Measurements from ENCODE around the gene LRRC49. TPM values are rescaled to one million over a fixed set of nuclear protein-coding genes. Genes with fewer than 3 reads are reported as not detected.
"Not testable (repeated sequence)": the region's sequence is repeated elsewhere in the genome, so short reads cannot be mapped to it uniquely, and the experiment has no call there.

Gene LRRC49
- total RNA-seq, 1 donor from 2014 or later, result not detected

GRCh38 chr15:70917955-70918354, 25.3 kb downstream of the LRRC49 start:
- Mint-ChIP-seq H3K27ac (no peak overlapping the region), H3K27me3 (ENCODE audit: insufficient read depth) (peaks cover 26% of the 10 kb centered on the region), H3K4me3 (no peak overlapping the region), H3K36me3 (ENCODE audit: low read depth) (no peaks in the 10 kb centered on the region), H3K9me3 (no peaks in the 10 kb centered on the region), H3K4me1 (ENCODE audit: low read depth) (no peaks in the 10 kb centered on the region)
- no peak for DNase-seq (ENCODE audit: low spot score)
- intact Hi-C loops (cut with micrococcal nuclease), result no loop called here

GRCh38 chr15:70920981-70921696, 28.5 kb downstream of the LRRC49 start:
- Mint-ChIP-seq H3K27me3 (ENCODE audit: insufficient read depth) (peaks cover 22% of the 10 kb centered on the region), H3K4me1 (ENCODE audit: low read depth) (no peaks in the 10 kb centered on the region), H3K36me3 (ENCODE audit: low read depth) (no peaks in the 10 kb centered on the region), H3K9me3 (no peaks in the 10 kb centered on the region), H3K27ac (no peak overlapping the region), H3K4me3 (no peak overlapping the region)
- intact Hi-C loops (cut with micrococcal nuclease), result no loop called here
- DNase-seq (ENCODE audit: low spot score), result no peak

- no peak overlapping the region for H3K27ac Mint-ChIP-seq
- intact Hi-C loops (cut with micrococcal nuclease), result no loop called here
- DNase-seq (ENCODE audit: low spot score), result no peak
Measured at GRCh38 chr15:70922119-70922518, 29.5 kb downstream of the LRRC49 start.

GRCh38 chr15:70923311-70924080, 30.9 kb downstream of the LRRC49 start:
- Mint-ChIP-seq H3K27ac (no peak overlapping the region), H3K36me3 (ENCODE audit: low read depth) (no peaks in the 10 kb centered on the region), H3K9me3 (no peaks in the 10 kb centered on the region), H3K4me3 (no peak overlapping the region), H3K4me1 (ENCODE audit: low read depth) (no peaks in the 10 kb centered on the region), H3K27me3 (ENCODE audit: insufficient read depth) (peaks cover 29% of the 10 kb centered on the region)
- DNase-seq (ENCODE audit: low spot score), result no peak
- intact Hi-C loops (cut with micrococcal nuclease), result no loop called here

More at GRCh38 chr15:70922119-70922518, 29.5 kb downstream of the LRRC49 start:
- Mint-ChIP-seq H3K9me3 (no peaks in the 10 kb centered on the region), H3K27me3 (ENCODE audit: insufficient read depth) (peaks cover 22% of the 10 kb centered on the region), H3K36me3 (ENCODE audit: low read depth) (no peaks in the 10 kb centered on the region), H3K4me1 (ENCODE audit: low read depth) (no peaks in the 10 kb centered on the region), H3K4me3 (no peak overlapping the region)

GRCh38 chr15:70926914-70927313, 34.3 kb downstream of the LRRC49 start:
- H3K9me3 Mint-ChIP-seq; DNase-seq (ENCODE audit: low spot score); H3K27ac Mint-ChIP-seq; intact Hi-C loops (cut with micrococcal nuclease); H3K4me3 Mint-ChIP-seq; H3K4me1 Mint-ChIP-seq (ENCODE audit: low read depth); H3K36me3 Mint-ChIP-seq (ENCODE audit: low read depth): not testable (repeated sequence)
- peaks cover 26% of the 10 kb centered on the region for H3K27me3 Mint-ChIP-seq (ENCODE audit: insufficient read depth)

- intact Hi-C loops (cut with micrococcal nuclease), result no loop called here
- H3K4me1 Mint-ChIP-seq (ENCODE audit: low read depth), result no peaks in the 10 kb centered on the region
Measured at GRCh38 chr15:70931821-70932220, 39.2 kb downstream of the LRRC49 start.

GRCh38 chr15:70932397-70932796, 39.8 kb downstream of the LRRC49 start:
- intact Hi-C loops (cut with micrococcal nuclease), result no loop called here

More at GRCh38 chr15:70931821-70932220, 39.2 kb downstream of the LRRC49 start:
- DNase-seq (ENCODE audit: low spot score), result no peak
- H3K9me3 Mint-ChIP-seq, result no peaks in the 10 kb centered on the region
- H3K4me3 Mint-ChIP-seq, result no peak overlapping the region
- no peak overlapping the region for H3K27ac Mint-ChIP-seq
- no peaks in the 10 kb centered on the region for H3K36me3 Mint-ChIP-seq (ENCODE audit: low read depth)
- H3K27me3 Mint-ChIP-seq (ENCODE audit: insufficient read depth), result peaks cover 19% of the 10 kb centered on the region

GRCh38 chr15:70933411-70933810, 40.8 kb downstream of the LRRC49 start:
- Mint-ChIP-seq H3K36me3 (ENCODE audit: low read depth) (no peaks in the 10 kb centered on the region), H3K9me3 (no peaks in the 10 kb centered on the region), H3K4me1 (ENCODE audit: low read depth) (no peaks in the 10 kb centered on the region), H3K4me3 (no peak overlapping the region), H3K27me3 (ENCODE audit: insufficient read depth) (peaks cover 12% of the 10 kb centered on the region), H3K27ac (no peak overlapping the region)
- intact Hi-C loops (cut with micrococcal nuclease), result no loop called here
- no peak for DNase-seq (ENCODE audit: low spot score)

More at GRCh38 chr15:70932397-70932796, 39.8 kb downstream of the LRRC49 start:
- no peak for DNase-seq (ENCODE audit: low spot score)
- Mint-ChIP-seq H3K4me3 (no peak overlapping the region), H3K4me1 (ENCODE audit: low read depth) (no peaks in the 10 kb centered on the region), H3K27ac (no peak overlapping the region), H3K36me3 (ENCODE audit: low read depth) (no peaks in the 10 kb centered on the region), H3K27me3 (ENCODE audit: insufficient read depth) (peaks cover 17% of the 10 kb centered on the region), H3K9me3 (no peaks in the 10 kb centered on the region)

GRCh38 chr15:70935631-70936030, 43.0 kb downstream of the LRRC49 start:
- no peaks in the 10 kb centered on the region for H3K9me3 Mint-ChIP-seq
- intact Hi-C loops (cut with micrococcal nuclease), result no loop called here
- H3K27ac Mint-ChIP-seq, result no peak overlapping the region
- no peaks in the 10 kb centered on the region for H3K36me3 Mint-ChIP-seq (ENCODE audit: low read depth)
- no peak overlapping the region for H3K4me3 Mint-ChIP-seq
- DNase-seq (ENCODE audit: low spot score), result no peak
- H3K4me1 Mint-ChIP-seq (ENCODE audit: low read depth), result no peaks in the 10 kb centered on the region
- peaks cover 6% of the 10 kb centered on the region for H3K27me3 Mint-ChIP-seq (ENCODE audit: insufficient read depth)

- H3K27ac Mint-ChIP-seq, result no peak overlapping the region
- no peak overlapping the region for H3K4me3 Mint-ChIP-seq
- intact Hi-C loops (cut with micrococcal nuclease), result no loop called here
- no peaks in the 10 kb centered on the region for H3K4me1 Mint-ChIP-seq (ENCODE audit: low read depth)
- peaks cover 6% of the 10 kb centered on the region for H3K27me3 Mint-ChIP-seq (ENCODE audit: insufficient read depth)
- H3K9me3 Mint-ChIP-seq, result no peaks in the 10 kb centered on the region
- H3K36me3 Mint-ChIP-seq (ENCODE audit: low read depth), result no peaks in the 10 kb centered on the region
- DNase-seq (ENCODE audit: low spot score), result no peak
Measured at GRCh38 chr15:70936326-70936725, 43.7 kb downstream of the LRRC49 start.

GRCh38 chr15:70943285-70943684, 50.7 kb downstream of the LRRC49 start:
- H3K36me3 Mint-ChIP-seq (ENCODE audit: low read depth); H3K4me3 Mint-ChIP-seq; DNase-seq (ENCODE audit: low spot score); H3K9me3 Mint-ChIP-seq; intact Hi-C loops (cut with micrococcal nuclease); H3K4me1 Mint-ChIP-seq (ENCODE audit: low read depth); H3K27ac Mint-ChIP-seq; H3K27me3 Mint-ChIP-seq (ENCODE audit: insufficient read depth): not testable (repeated sequence)

- Mint-ChIP-seq H3K36me3 (ENCODE audit: low read depth) (no peaks in the 10 kb centered on the region), H3K27me3 (ENCODE audit: insufficient read depth) (peaks cover 14% of the 10 kb centered on the region), H3K9me3 (peaks cover 12% of the 10 kb centered on the region), H3K27ac (no peak overlapping the region), H3K4me3 (no peak overlapping the region), H3K4me1 (ENCODE audit: low read depth) (no peaks in the 10 kb centered on the region)
- intact Hi-C loops (cut with micrococcal nuclease), result no loop called here
- DNase-seq (ENCODE audit: low spot score), result no peak
Measured at GRCh38 chr15:70947351-70948335, 55.0 kb downstream of the LRRC49 start.

Measured in activated T-helper 1 cell treated with anti-CD3 and anti-CD28 coated beads, Interleukin-12 subunit alpha, Interleukin-12 subunit beta, Interleukin-2, Interleukin-4 antibody, amounts not matched to agents 30 ng/mL and 10 ng/mL and 1 ng/mL, durations not matched to agents 14 hours and 24 hours and 36 hours (primary cell).